Heart left ventricle (tissue), 16 donors: Measurements from ENCODE around the gene TARBP2. TPM values are rescaled to one million over a fixed set of nuclear protein-coding genes. Genes with fewer than 3 reads are reported as not detected.

ENCODE experiments used
- ATAC-seq, 4 donors: fragments of 200-7000 bp; cut with Tn5 transposase; one replicate each; pipeline ENCODE4 v1.9.1; 2020 to 2022; ENCODE audit warnings: moderate library complexity in 4 of 4, mild to moderate bottlenecking in 3 of 4, moderate number of reproducible peaks in 1 of 4
- DNase-seq, 5 donors: peaks; one replicate each; pipeline ENCODE4 v3.0.0-alpha.2; 2020
- H3K27ac ChIP-seq, 12 donors: fragments of 200-600 bp; sonication (generic) in 4 of 12; one replicate each; pipeline versions ENCODE4 v1.5.0 to v1.8.0; 2016 to 2022; ENCODE audit warnings: mild to moderate bottlenecking in 2 of 12
- H3K27me3 ChIP-seq, 9 donors: fragments of 200-600 bp; sonication (generic) in 2 of 9; one replicate each; pipeline versions ENCODE4 v1.5.1 to v1.8.0; 2016 to 2022; ENCODE audit warnings: mild to moderate bottlenecking in 3 of 9
- H3K36me3 ChIP-seq, 9 donors: fragments of 200-600 bp; sonication (generic) in 2 of 9; one replicate each; pipeline versions ENCODE4 v1.5.0 to v1.8.0; 2018 to 2022; ENCODE audit warnings: mild to moderate bottlenecking in 2 of 9
- H3K4me1 ChIP-seq, 12 donors: fragments of 200-600 bp; sonication (generic) in 4 of 12; one replicate each; pipeline versions ENCODE4 v1.5.0 to v1.8.0; 2016 to 2022; ENCODE audit warnings: mild to moderate bottlenecking in 3 of 12
- H3K4me3 ChIP-seq, 12 donors: fragments of 200-600 bp; sonication (generic) in 4 of 12; one replicate each; pipeline versions ENCODE4 v1.5.0 to v1.8.0; 2017 to 2022; ENCODE audit warnings: mild to moderate bottlenecking in 9 of 12, moderate library complexity in 4 of 12
- H3K9me3 ChIP-seq, 12 donors: fragments of 200-600 bp; sonication (generic) in 4 of 12; one replicate each; pipeline versions ENCODE4 v1.5.0 to v1.8.0; 2016 to 2022; ENCODE audit warnings: mild to moderate bottlenecking in 1 of 12
- POLR2A ChIP-seq, 2 donors: fragments of 450-650 bp; IDR thresholded peaks; one replicate each; pipeline ENCODE4 v1.6.1; 2017; ENCODE audit warnings: antibody characterized with exemption in 2 of 2, mild to moderate bottlenecking in 2 of 2, moderate library complexity in 2 of 2
- WGBS, 4 donors: extraction: QIAGEN DNeasy Blood & Tissue Kit in 2 of 4; methylation state at CpG; one replicate each; pipeline versions ENCODE4 v1.1.5 to v1.1.7; 2013 to 2018; 5-methylcytosine and 5-hydroxymethylcytosine counted together
- intact Hi-C, 10 donors: fragments of 100-400 bp; cut with DNase I; formaldehyde crosslinking; loops; one replicate each; pipeline versions ENCODE4 v1.11.1 to v1.14.2; 2022
- polyA plus RNA-seq, 2 donors: library from polyadenylated mRNA; stranded (reverse); fragments of 200-250 nt; gene quantifications; one replicate each; pipeline ENCODE4 v1.2.3, GENCODE V29; 2013
- total RNA-seq, 9 donors: library from RNA; depleted of rRNA in 2 of 9; stranded (reverse); fragments of >200 nt in 2 of 9; fragmentation: NEBNext Ultra II Directional in 3 of 9; extraction: Animal tissue kit (Norgen Biotek cat#: 25700) in 3 of 9; gene quantifications; one replicate each; pipeline versions ENCODE4 v1.1.0 to v1.2.4, GENCODE V29; 2016 to 2023
- TF ChIP-seq, protein P1 (sequence below), 12 donors: fragments of 200-600 bp; sonication (generic) in 4 of 12; IDR thresholded peaks; one replicate each; pipeline versions ENCODE4 v1.5.0 to v1.8.0; 2018 to 2022; ENCODE audit warnings: antibody characterized with exemption in 12 of 12, mild to moderate bottlenecking in 5 of 12
- donor health status: ischemic (EF 13 %, LVEDD 7.1; RV severe dilation, severe dysfunction).
- donor health status: healthy with polysubstance abuse.
- donor health status: DM: no; HTN: yes; CAD: no.
- donor health status: DM: no; HTN: no; CAD: no.
- donor health status: ischemic (EF 25% LVEDD 6.9; RV normal size, moderate dysfunction).
- donor health status: ischemic (EF 25% LVEDD 5.7; RV mildly dilated, moderate dysfunction).
- donor health status: healthy.
- donor health status: DM: yes; HTN: yes; CAD: no.
- donor health status: ischemic (EF 35%, LVEDD 5.7; RV mildly dilated, moderate dysfunction).
- donor health status: nonischemic (EF 11% LVEDD 7.7; RV severe dilation, severe dysfunction).
- donor health status: DM: yes; HTN: yes; CAD: no.
- donor health status: PGD.
- donor health status: ischemic (EF 29% LVEDD 5.4; RV normal size, mild dysfunction).
- donor health status: nonischemic (EF 23%, LVEDD 6.1; RV moderate dilation, normal function).

The TARBP2 gene
- total and polyA plus RNA-seq, 11 donors = 7.8 to 23.5 (median 11.9) TPM

DNA sequence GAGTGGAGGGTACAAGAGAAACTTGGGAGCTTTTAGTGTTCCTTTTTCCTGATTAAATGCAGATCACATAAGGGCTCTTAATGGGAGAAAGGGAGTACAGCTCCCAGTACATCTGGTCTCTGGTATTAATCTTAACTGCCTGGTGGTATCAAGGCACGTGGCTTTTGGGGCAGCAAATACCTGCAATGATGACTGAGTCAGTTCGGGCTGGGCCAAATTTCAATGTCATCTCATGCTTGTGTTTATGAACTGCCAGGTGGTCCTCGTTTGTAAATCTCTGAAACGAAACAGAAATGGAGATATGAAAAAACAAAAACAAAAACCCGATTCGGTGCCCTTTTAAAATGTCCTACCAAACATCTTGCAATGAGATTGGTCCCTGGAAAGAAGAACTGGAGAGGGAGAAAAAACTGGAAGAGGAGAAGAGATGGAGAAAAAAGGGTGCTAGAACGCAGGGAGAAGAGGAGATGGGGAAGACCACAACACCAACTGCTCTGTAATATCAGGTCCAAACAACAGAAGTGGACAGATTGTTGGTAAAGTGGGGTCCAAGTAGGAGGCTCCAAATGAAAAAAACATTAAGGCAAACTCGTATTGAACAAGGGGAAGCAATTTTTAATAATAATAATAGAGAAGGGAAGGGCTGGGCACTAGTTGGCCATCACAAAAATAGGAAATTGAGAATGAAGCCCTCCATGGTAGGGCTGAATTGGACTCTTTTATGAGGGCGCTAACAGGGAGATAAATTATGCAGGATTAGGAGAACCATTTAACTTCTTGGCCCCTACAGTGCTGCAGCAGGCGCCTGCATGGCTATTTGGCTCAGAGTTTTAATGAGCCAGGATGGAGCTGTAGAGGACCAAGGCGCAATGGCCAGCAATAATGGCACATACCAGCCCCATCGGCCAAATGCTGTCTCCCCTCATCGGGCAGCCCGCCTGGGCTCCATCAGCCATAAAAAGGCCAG lies 51.6 kb downstream of the TARBP2 start:
- no peak for ATAC-seq
- H3K4me1 ChIP-seq = peaks cover 0 to 5% (median 0%) of the 10 kb centered on the region in 12 donors
- TF ChIP-seq, protein P1, sequence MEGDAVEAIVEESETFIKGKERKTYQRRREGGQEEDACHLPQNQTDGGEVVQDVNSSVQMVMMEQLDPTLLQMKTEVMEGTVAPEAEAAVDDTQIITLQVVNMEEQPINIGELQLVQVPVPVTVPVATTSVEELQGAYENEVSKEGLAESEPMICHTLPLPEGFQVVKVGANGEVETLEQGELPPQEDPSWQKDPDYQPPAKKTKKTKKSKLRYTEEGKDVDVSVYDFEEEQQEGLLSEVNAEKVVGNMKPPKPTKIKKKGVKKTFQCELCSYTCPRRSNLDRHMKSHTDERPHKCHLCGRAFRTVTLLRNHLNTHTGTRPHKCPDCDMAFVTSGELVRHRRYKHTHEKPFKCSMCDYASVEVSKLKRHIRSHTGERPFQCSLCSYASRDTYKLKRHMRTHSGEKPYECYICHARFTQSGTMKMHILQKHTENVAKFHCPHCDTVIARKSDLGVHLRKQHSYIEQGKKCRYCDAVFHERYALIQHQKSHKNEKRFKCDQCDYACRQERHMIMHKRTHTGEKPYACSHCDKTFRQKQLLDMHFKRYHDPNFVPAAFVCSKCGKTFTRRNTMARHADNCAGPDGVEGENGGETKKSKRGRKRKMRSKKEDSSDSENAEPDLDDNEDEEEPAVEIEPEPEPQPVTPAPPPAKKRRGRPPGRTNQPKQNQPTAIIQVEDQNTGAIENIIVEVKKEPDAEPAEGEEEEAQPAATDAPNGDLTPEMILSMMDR (IDR thresholded peaks at IDR 0.05) = no peak
- TF ChIP-seq POLR2A (IDR thresholded peaks at IDR 0.05) = no peak
- no peak overlapping the region for H3K27ac ChIP-seq
- no peaks in the 10 kb centered on the region for H3K27me3 ChIP-seq
- H3K9me3 ChIP-seq = no peaks in the 10 kb centered on the region
- 86 to 91% (median 89%) methylated on average over 14 of the region's 14 CpGs for WGBS, 4 donors
- H3K36me3 ChIP-seq = peaks cover 0 to 60% (median 47%) of the 10 kb centered on the region in 9 donors
- DNase-seq = no peak
- intact Hi-C loops = no loop called here
- H3K4me3 ChIP-seq = no peak overlapping the region

Other genes starting within 250 kb of the TARBP2 start
- gene ESPL1, start 233.0 kb upstream of the TARBP2 start, total RNA-seq = 1 to 10 TPM in 2 of 9 donors, under 1 TPM in 7; 0.06 to 6.1 (median 0.43) TPM
- gene ESPL1, start 233.0 kb upstream of the TARBP2 start, polyA plus RNA-seq = under 1 TPM; 0.15 to 0.18 TPM
- 100 to 1,000 TPM; 289 to 380 (median 358) TPM for gene PFDN5, start 205.7 kb upstream of the TARBP2 start, total RNA-seq
- gene PFDN5, start 205.7 kb upstream of the TARBP2 start, polyA plus RNA-seq = 100 to 1,000 TPM; 529 to 979 TPM
- gene MYG1, start 201.6 kb upstream of the TARBP2 start, total RNA-seq = 10 to 100 TPM; 32.1 to 37.0 (median 35.0) TPM
- 10 to 100 TPM; 45.5 to 58.6 TPM for gene MYG1, start 201.6 kb upstream of the TARBP2 start, polyA plus RNA-seq
- gene AAAS, start 179.7 kb upstream of the TARBP2 start, total RNA-seq = 10 to 100 TPM; 26.7 to 44.5 (median 37.1) TPM
- 10 to 100 TPM; 32.5 to 32.6 TPM for gene AAAS, start 179.7 kb upstream of the TARBP2 start, polyA plus RNA-seq
- not detected for gene SP7, start 164.9 kb upstream of the TARBP2 start, total RNA-seq
- gene SP7, start 164.9 kb upstream of the TARBP2 start, polyA plus RNA-seq = not detected
- gene SP1, start 121.1 kb upstream of the TARBP2 start, total RNA-seq = 10 to 100 TPM; 22.9 to 48.8 (median 34.7) TPM
- gene SP1, start 121.1 kb upstream of the TARBP2 start, polyA plus RNA-seq = 10 to 100 TPM in 1 of 2 donors, 1 to 10 TPM in 1; 7.9 to 13.8 TPM
- 1 to 10 TPM in 2 of 9 donors, under 1 TPM in 2, not detected in 5; 0.30 to 2.2 (median 0.78) TPM for gene AMHR2, start 77.4 kb upstream of the TARBP2 start, total RNA-seq
- under 1 TPM in 1 of 2 donors, not detected in 1; 0.57 TPM for gene AMHR2, start 77.4 kb upstream of the TARBP2 start, polyA plus RNA-seq
- 100 to 1,000 TPM in 1 of 9 donors, 10 to 100 TPM in 8; 25.7 to 100 (median 53.1) TPM for gene PRR13, start 59.5 kb upstream of the TARBP2 start, total RNA-seq
- gene PRR13, start 59.5 kb upstream of the TARBP2 start, polyA plus RNA-seq = 100 to 1,000 TPM in 1 of 2 donors, 10 to 100 TPM in 1; 39.5 to 121 TPM
- 100 to 1,000 TPM; 293 to 642 (median 559) TPM for gene PCBP2, start 49.2 kb upstream of the TARBP2 start, total RNA-seq
- 100 to 1,000 TPM; 290 to 343 TPM for gene PCBP2, start 49.2 kb upstream of the TARBP2 start, polyA plus RNA-seq
- 10 to 100 TPM in 2 of 9 donors, 1 to 10 TPM in 7; 3.3 to 12.6 (median 4.2) TPM for gene MAP3K12, start 1.8 kb upstream of the TARBP2 start, total RNA-seq
- 1 to 10 TPM; 4.5 to 6.5 TPM for gene MAP3K12, start 1.8 kb upstream of the TARBP2 start, polyA plus RNA-seq
- not detected for gene NPFF, start 6.2 kb downstream of the TARBP2 start, total RNA-seq
- not detected for gene NPFF, start 6.2 kb downstream of the TARBP2 start, polyA plus RNA-seq
- 10 to 100 TPM; 21.1 to 43.2 (median 32.0) TPM for gene ATF7, start 125.1 kb downstream of the TARBP2 start, total RNA-seq
- 10 to 100 TPM; 20.0 to 21.3 TPM for gene ATF7, start 125.1 kb downstream of the TARBP2 start, polyA plus RNA-seq
- 100 to 1,000 TPM; 392 to 753 (median 520) TPM for gene ATP5MC2, start 174.8 kb downstream of the TARBP2 start, total RNA-seq
- 100 to 1,000 TPM; 598 to 748 TPM for gene ATP5MC2, start 174.8 kb downstream of the TARBP2 start, polyA plus RNA-seq
- 100 to 1,000 TPM; 183 to 352 (median 205) TPM for gene CALCOCO1, start 226.2 kb downstream of the TARBP2 start, total RNA-seq
- gene CALCOCO1, start 226.2 kb downstream of the TARBP2 start, polyA plus RNA-seq = 100 to 1,000 TPM in 1 of 2 donors, 10 to 100 TPM in 1; 86.7 to 178 TPM